Upper lobe of right lung (tissue), 1 donor: ENCODE data around the gene KLF3. TPM values are rescaled to one million over a fixed set of nuclear protein-coding genes. Genes with fewer than 3 reads are reported as not detected.
A peak's percentile ranks its signal among the peaks of the same experiment; 100 is the strongest.

Experiments
- ATAC-seq: fragments of 200-7000 bp; cut with Tn5 transposase; one replicate; pipeline ENCODE4 v1.9.1; 2020; ENCODE audit warnings: mild to moderate bottlenecking, moderate library complexity
- DNase-seq: peaks from one replicate; pipeline ENCODE4 v3.0.0-alpha.2; 2020
- H3K27ac ChIP-seq: fragments of 200-600 bp; one replicate; pipeline ENCODE4 v1.8.0; 2022
- H3K27me3 ChIP-seq: fragments of 200-600 bp; one replicate; pipeline ENCODE4 v1.8.0; 2022; ENCODE audit warnings: mild to moderate bottlenecking
- H3K36me3 ChIP-seq: fragments of 200-600 bp; one replicate; pipeline ENCODE4 v1.8.0; 2022
- H3K4me1 ChIP-seq: fragments of 200-600 bp; one replicate; pipeline ENCODE4 v1.8.0; 2022
- H3K4me3 ChIP-seq: fragments of 200-600 bp; one replicate; pipeline ENCODE4 v1.8.0; 2022; ENCODE audit warnings: mild to moderate bottlenecking
- H3K9me3 ChIP-seq: fragments of 200-600 bp; one replicate; pipeline ENCODE4 v1.8.0; 2022
- intact Hi-C: fragments of 100-400 bp; cut with DNase I; formaldehyde crosslinking; loops from one replicate; pipeline ENCODE4 v1.11.0; 2022
- total RNA-seq: library from RNA; stranded (reverse); fragmentation: NEBNext Ultra II Directional; extraction: Animal tissue kit (Norgen Biotek cat#: 25700); gene quantifications from one replicate; pipeline ENCODE4 v1.2.1, GENCODE V29; 2021
- TF ChIP-seq, protein P1 (sequence below): fragments of 200-600 bp; IDR thresholded peaks from one replicate; pipeline ENCODE4 v1.8.0; 2022; ENCODE audit warnings: antibody characterized with exemption
- donor health status: DM: no; HTN: yes; CAD: no; lungs with severe emphysema.

The KLF3 gene
- total RNA-seq, 1 donor from 2014 or later = 70.6 TPM

DNA sequence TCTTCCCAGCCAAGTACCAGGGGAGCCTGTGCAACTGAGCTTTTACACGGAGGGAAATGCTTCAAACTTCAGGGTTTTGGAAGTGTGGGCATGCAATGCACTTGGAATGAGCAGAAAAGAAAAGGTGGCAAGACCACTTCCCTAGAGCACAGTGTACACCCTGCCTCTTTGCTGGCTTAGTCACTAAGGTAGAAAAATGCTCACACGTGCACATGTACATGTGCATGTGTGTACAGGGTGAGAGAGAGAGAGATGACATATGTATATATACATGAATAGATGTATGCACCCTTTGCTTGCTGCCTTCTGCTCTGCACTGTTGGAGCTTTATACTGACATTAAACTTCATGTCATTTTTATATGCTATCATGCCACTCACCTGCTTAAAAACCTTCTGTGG lies 7.9 kb upstream of the KLF3 start:
- Histone ChIP-seq H3K36me3 (no peaks in the 10 kb centered on the region), H3K4me1 (no peaks in the 10 kb centered on the region), H3K9me3 (no peaks in the 10 kb centered on the region), H3K4me3 (no peak overlapping the region), H3K27ac (no peak overlapping the region), H3K27me3 (no peaks in the 10 kb centered on the region)
- peak; percentile 30 for ATAC-seq
- DNase-seq = no peak
- TF ChIP-seq, protein P1, sequence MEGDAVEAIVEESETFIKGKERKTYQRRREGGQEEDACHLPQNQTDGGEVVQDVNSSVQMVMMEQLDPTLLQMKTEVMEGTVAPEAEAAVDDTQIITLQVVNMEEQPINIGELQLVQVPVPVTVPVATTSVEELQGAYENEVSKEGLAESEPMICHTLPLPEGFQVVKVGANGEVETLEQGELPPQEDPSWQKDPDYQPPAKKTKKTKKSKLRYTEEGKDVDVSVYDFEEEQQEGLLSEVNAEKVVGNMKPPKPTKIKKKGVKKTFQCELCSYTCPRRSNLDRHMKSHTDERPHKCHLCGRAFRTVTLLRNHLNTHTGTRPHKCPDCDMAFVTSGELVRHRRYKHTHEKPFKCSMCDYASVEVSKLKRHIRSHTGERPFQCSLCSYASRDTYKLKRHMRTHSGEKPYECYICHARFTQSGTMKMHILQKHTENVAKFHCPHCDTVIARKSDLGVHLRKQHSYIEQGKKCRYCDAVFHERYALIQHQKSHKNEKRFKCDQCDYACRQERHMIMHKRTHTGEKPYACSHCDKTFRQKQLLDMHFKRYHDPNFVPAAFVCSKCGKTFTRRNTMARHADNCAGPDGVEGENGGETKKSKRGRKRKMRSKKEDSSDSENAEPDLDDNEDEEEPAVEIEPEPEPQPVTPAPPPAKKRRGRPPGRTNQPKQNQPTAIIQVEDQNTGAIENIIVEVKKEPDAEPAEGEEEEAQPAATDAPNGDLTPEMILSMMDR = no peak
- intact Hi-C loops = no loop called here

DNA sequence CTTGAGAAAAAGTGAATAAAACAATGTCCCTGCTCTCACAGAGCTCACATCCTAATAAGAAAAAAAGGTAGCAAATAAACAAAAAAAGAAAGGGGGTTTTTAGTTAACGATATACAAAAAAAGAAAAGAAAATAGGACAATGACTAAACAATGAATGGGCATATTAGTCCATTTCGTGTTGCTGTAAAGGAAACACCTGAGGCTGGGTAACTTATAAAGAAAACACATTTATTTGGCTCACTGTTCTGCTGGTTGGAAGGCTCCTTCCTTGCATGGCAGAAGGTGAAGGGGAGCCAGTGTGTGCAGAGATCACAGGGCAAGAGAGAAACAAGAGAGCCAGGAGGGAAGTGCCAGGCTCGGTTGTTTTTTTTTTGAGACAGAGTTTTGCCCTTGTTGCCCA lies 4.7 kb upstream of the KLF3 start:
- intact Hi-C loops = no loop called here
- no peaks in the 10 kb centered on the region for H3K36me3 ChIP-seq

DNA sequence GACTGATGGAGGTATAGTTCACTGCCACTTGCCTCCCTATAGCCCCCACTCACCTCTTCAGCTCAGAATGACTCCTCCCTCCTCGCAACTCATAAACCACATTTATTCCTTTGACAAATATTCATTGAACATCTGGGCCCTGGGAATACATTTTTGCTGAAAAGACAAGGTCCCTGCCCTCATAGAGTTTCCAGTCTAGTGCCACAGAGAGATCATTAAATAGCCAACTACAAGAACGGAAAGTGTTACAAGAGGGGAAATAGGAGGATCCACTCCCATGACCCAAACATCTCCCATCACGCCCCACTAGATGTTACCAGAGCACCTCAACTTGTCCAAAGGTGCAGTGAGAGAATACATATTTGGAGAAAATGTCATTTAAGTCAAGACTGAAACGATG lies 3.2 kb upstream of the KLF3 start:
- intact Hi-C loops = no loop called here
- H3K4me3 ChIP-seq = no peak overlapping the region

More for the DNA sequence above, 4.7 kb upstream of the KLF3 start:
- peaks cover 11% of the 10 kb centered on the region for H3K4me1 ChIP-seq
- no peaks in the 10 kb centered on the region for H3K9me3 ChIP-seq
- no peak overlapping the region for H3K27ac ChIP-seq
- ATAC-seq (no peak), DNase-seq (no peak)
- H3K27me3 ChIP-seq = no peaks in the 10 kb centered on the region
- TF ChIP-seq, protein P1 = no peak
- no peak overlapping the region for H3K4me3 ChIP-seq

DNA sequence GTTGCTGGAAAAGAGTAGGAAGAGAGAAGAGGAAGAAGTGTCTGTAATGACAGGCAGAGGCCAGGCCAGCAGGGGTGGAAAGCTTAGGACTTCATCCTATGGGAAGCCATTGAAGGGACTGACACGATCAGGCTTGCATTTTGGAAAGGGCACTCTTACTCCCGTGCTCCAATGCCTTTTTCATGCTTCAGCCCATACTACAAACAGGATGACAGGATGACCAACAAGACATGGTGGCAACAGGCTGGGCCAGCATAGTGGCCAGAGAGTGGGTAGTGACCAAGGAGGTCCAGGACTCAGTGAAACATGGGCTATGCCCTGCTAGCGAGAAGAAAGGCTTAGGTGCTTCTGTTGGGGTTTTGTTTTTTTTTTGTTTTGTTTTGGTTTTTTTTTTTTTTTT lies 2.6 kb upstream of the KLF3 start:
- no peaks in the 10 kb centered on the region for H3K9me3 ChIP-seq
- H3K27ac ChIP-seq = no peak overlapping the region
- intact Hi-C loops = no loop called here
- DNase-seq = no peak
- peaks cover 11% of the 10 kb centered on the region for H3K4me1 ChIP-seq
- no peak for ATAC-seq
- no peak overlapping the region for H3K4me3 ChIP-seq
- no peaks in the 10 kb centered on the region for H3K27me3 ChIP-seq
- H3K36me3 ChIP-seq = no peaks in the 10 kb centered on the region
- TF ChIP-seq, protein P1 = no peak

More for the DNA sequence above, 3.2 kb upstream of the KLF3 start:
- TF ChIP-seq, protein P1 = no peak
- ATAC-seq = no peak
- DNase-seq = no peak
- no peaks in the 10 kb centered on the region for H3K36me3 ChIP-seq
- H3K4me1 ChIP-seq = peaks cover 11% of the 10 kb centered on the region
- no peak overlapping the region for H3K27ac ChIP-seq
- no peaks in the 10 kb centered on the region for H3K9me3 ChIP-seq
- no peaks in the 10 kb centered on the region for H3K27me3 ChIP-seq

DNA sequence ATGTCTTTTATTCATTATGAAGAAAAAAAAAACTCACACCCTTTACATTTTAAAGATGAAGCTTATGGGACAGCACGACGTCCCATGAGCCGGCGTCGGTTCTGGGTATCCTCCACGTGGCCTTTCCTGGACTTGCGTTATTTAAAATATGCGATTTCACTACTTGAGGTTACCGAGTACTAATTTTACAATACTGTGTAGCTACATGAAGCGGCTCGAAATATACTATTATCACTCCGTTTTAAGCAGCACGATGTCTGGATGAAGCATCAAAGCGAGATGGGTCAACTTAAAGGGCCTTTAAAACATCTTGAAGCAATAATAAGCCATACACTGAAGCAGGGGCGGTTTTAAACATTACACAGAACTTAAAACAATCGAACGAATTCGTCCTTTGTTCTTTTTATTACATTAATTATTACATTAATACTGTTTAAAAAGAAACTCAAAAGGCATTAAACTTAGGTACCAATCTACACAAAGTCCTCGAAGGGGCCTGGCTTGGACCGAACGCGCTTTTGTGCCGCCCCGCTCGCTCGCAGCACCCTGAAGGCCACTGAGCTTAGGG lies 1.4 kb upstream of the KLF3 start:
- H3K27ac ChIP-seq = peak overlapping the region; percentile 99
- H3K9me3 ChIP-seq = no peaks in the 10 kb centered on the region
- H3K27me3 ChIP-seq = no peaks in the 10 kb centered on the region
- H3K36me3 ChIP-seq = no peaks in the 10 kb centered on the region
- H3K4me1 ChIP-seq = peaks cover 21% of the 10 kb centered on the region
- TF ChIP-seq, protein P1 = no peak
- DNase-seq (no peak), ATAC-seq (no peak)
- H3K4me3 ChIP-seq = peak overlapping the region; percentile 75
- intact Hi-C loops = no loop called here
